ENCODE measurements around the gene SLAMF6.
"Not testable (repeated sequence)": the region's sequence is repeated elsewhere in the genome, so short reads cannot be mapped to it uniquely, and the experiment has no call there.

Gene SLAMF6

DNA sequence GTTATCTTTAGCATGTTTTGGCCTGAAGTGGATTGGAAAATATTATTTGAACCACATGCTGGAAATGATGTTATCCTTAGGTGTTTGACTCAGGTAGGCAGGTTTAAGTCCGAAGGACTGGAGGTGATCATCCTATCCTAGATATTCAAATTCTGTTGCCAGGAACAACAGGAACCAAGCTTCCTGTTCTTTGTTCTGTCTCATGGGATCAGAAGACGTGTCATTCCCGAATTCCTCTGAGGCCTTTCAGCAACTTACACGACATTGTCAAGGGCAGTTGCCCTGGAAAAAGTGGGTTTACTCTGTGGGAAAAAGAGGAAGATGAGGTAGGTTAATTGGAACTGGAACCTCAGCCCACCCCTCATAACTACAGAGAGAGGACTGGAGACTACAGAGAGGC, 36.6 kb downstream of the SLAMF6 start:
- H3K4me3 ChIP-seq (ENCODE audit: low read length) = no peak overlapping the region
- TF ChIP-seq, protein P1, sequence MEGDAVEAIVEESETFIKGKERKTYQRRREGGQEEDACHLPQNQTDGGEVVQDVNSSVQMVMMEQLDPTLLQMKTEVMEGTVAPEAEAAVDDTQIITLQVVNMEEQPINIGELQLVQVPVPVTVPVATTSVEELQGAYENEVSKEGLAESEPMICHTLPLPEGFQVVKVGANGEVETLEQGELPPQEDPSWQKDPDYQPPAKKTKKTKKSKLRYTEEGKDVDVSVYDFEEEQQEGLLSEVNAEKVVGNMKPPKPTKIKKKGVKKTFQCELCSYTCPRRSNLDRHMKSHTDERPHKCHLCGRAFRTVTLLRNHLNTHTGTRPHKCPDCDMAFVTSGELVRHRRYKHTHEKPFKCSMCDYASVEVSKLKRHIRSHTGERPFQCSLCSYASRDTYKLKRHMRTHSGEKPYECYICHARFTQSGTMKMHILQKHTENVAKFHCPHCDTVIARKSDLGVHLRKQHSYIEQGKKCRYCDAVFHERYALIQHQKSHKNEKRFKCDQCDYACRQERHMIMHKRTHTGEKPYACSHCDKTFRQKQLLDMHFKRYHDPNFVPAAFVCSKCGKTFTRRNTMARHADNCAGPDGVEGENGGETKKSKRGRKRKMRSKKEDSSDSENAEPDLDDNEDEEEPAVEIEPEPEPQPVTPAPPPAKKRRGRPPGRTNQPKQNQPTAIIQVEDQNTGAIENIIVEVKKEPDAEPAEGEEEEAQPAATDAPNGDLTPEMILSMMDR (conservative IDR thresholded peaks at IDR 0.05; ENCODE audit: low read depth, low read length) = no peak
- no peak for DNase-seq (ENCODE audit: low read depth)

DNA sequence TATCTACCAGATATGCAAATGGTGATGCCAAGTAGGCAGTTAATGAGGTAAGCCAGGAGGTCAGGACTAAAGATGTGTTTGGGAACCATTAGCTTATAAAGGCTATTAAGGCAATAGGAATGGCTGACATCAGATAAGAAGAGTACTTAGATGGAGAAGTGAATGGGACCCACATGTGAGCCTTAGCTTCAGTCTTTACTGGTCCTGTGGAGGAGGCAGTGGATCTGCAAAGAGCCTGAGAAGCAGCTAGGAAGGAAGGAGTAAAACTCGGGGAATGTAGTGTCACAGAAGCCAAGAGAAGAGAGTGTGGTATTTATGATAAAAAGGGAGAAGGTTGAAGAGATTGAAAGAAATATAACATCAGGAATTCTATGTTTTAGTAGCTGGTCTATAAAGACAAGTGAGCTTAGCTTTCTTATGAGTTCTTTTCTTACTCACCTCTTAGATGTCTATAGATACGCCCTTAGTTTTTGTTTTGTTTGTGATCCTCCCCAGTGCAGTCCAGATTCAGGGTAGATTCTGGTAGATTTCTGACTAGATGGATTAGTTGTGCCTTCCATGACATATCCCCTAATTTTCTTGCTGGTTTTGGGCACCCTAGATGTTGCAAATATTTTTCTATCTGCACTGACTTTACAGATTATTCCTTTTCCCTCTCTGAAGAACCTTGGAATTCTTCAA, 39.4 kb downstream of the SLAMF6 start:
- no peak overlapping the region for H3K4me3 ChIP-seq (ENCODE audit: low read length)
- no peak for DNase-seq (ENCODE audit: low read depth)
- TF ChIP-seq, protein P1 (conservative IDR thresholded peaks at IDR 0.05; ENCODE audit: low read depth, low read length) = no peak

GRCh38 chr1:160481979-160482596, 41.0 kb downstream of the SLAMF6 start:
- TF ChIP-seq, protein P1 (conservative IDR thresholded peaks at IDR 0.05; ENCODE audit: low read depth, low read length) = no peak
- no peak for DNase-seq (ENCODE audit: low read depth)
- no peak overlapping the region for H3K4me3 ChIP-seq (ENCODE audit: low read length)

GRCh38 chr1:160480781-160481180, 42.3 kb downstream of the SLAMF6 start:
- H3K4me3 ChIP-seq (ENCODE audit: low read length); DNase-seq (ENCODE audit: low read depth): not testable (repeated sequence)

DNA sequence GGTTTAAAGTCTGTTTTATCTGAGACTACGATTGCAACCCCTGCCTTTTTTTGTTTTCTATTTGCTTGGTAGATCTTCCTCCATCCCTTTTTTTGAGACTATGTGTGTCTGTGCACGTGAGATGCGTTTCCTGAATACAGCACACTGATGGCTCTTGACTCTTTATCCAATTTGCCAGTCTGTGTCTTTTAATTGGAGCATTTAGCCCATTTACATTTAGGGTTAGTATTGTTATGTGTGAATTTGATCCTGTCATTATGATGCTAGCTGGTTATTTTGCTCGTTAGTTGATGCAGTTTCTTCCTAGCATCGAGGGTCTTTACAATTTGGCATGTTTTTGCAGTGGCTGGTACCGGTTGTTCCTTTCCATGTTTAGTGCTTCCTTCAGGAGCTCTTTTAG, 44.0 kb downstream of the SLAMF6 start:
- H3K4me3 ChIP-seq (ENCODE audit: low read length); DNase-seq (ENCODE audit: low read depth): not testable (repeated sequence)

DNA sequence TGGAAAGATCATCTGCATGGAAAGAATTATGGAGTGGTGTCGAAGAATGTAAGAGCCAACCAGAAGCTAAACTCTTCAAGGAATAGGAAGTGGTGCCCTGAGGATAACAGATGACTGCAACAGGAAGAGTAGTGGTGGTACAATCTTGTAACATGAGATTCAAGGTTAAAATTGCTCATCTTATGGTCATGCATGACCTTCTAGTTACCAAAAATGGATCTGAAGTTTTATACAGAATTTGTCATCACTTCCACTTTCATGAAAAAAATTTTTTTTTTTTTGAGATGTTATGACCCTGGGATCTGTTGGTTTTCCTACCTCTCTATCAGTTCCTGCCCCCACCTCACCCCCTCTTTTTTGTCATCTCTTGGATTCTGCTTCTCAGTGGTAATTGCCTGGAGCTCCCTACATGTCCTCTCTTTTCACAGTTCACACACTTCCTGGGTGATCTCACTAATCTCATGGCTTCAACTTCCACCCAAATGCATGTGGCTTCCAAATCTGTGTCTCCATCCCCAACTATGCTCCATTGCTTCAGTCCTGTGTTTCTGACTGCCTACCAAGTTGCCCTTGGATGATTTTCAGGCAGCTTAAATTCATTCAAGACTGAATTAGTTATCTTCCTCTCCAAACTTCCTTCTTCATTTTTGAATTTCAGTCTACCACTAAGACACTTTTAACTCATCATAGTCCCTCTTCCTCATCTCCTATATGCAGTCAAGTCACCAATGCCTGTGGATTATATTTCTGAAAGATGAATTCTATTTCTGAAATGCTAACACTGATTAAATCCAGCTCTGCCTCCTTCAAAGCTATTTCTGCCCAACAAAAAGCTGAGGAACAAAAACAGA, 48.4 kb downstream of the SLAMF6 start:
- no peak for DNase-seq (ENCODE audit: low read depth)
- TF ChIP-seq, protein P1 (conservative IDR thresholded peaks at IDR 0.05; ENCODE audit: low read depth, low read length) = no peak
- no peak overlapping the region for H3K4me3 ChIP-seq (ENCODE audit: low read length)

DNA sequence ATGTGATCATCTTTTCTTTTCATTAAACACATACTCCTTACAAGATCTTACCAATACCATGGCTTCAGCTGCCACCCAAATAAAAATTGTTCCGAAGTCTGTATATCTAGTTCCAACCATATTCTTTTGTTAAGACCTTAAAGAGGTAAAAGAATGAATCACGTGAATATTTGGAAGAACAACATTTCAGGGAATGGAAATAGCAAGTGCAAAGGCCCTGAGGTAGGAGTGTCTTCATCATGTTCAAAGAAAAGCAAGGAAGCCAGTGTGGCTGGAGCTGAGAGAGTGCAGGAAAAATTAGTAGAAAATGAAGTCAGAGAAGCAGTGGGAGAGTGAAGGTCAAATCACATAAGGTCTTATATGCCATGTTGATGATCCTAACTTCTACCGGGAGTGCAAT, 50.9 kb downstream of the SLAMF6 start:
- H3K4me3 ChIP-seq (ENCODE audit: low read length) = no peak overlapping the region
- no peak for DNase-seq (ENCODE audit: low read depth)
- TF ChIP-seq, protein P1 (conservative IDR thresholded peaks at IDR 0.05; ENCODE audit: low read depth, low read length) = no peak

GRCh38 chr1:160471253-160471652, 51.8 kb downstream of the SLAMF6 start:
- no peak overlapping the region for H3K4me3 ChIP-seq (ENCODE audit: low read length)
- DNase-seq (ENCODE audit: low read depth) = no peak

More at GRCh38 chr1:160471253-160471652, 51.8 kb downstream of the SLAMF6 start:
- TF ChIP-seq, protein P1 (conservative IDR thresholded peaks at IDR 0.05; ENCODE audit: low read depth, low read length) = no peak

Measured in retinal pigment epithelial cell (primary cell).